Colonic mucosa (tissue), 4 donors: Measurements from ENCODE around the gene MALAT1. TPM values are rescaled to one million over a fixed set of nuclear protein-coding genes. Genes with fewer than 3 reads are reported as not detected.
A peak's percentile ranks its signal among the peaks of the same experiment; 100 is the strongest.
"Not testable (repeated sequence)": the region's sequence is repeated elsewhere in the genome, so short reads cannot be mapped to it uniquely, and the experiment has no call there.

Source experiments
- DNase-seq: peaks from one replicate; pipeline ENCODE4 v3.0.0-alpha.2; 2020
- H3K27ac ChIP-seq: fragments of 200-600 bp; one replicate; pipeline ENCODE4 v1.8.0; 2021
- H3K27me3 ChIP-seq: fragments of 200-600 bp; one replicate; pipeline ENCODE4 v1.8.0; 2021
- H3K36me3 ChIP-seq: fragments of 200-600 bp; one replicate; pipeline ENCODE4 v1.8.0; 2021
- H3K4me1 ChIP-seq: fragments of 200-600 bp; one replicate; pipeline ENCODE4 v1.8.0; 2021; ENCODE audit warnings: mild to moderate bottlenecking
- H3K4me3 ChIP-seq: fragments of 200-600 bp; one replicate; pipeline ENCODE4 v1.8.0; 2021
- H3K9ac ChIP-seq, 2 donors: one replicate each; pipeline ENCODE4 v1.7.0; 2013; ENCODE audit warnings: control low read depth in 2 of 2, low read depth in 2 of 2, low read length in 2 of 2
- H3K9me3 ChIP-seq: fragments of 200-600 bp; one replicate; pipeline ENCODE4 v1.8.0; 2021
- CTCF ChIP-seq: fragments of 200-600 bp; IDR thresholded peaks from one replicate; pipeline ENCODE4 v1.8.0; 2022; ENCODE audit warnings: antibody characterized with exemption, mild to moderate bottlenecking
- intact Hi-C: fragments of 100-400 bp; cut with DNase I; formaldehyde crosslinking; loops from one replicate; pipeline ENCODE4 v1.14.1; 2022
- total RNA-seq, 2 donors: library from RNA; stranded (reverse); fragmentation: NEBNext Ultra II Directional in 1 of 2; extraction: Animal tissue kit (Norgen Biotek cat#: 25700) in 1 of 2; gene quantifications; one replicate each; pipeline ENCODE4 v1.2.1, GENCODE V29; 2021
- donor health status: healthy.
- donor health status: DM: no; HTN: no; CAD: no.
- donor health status: DM: no; HTN: no; CAD: no.

The MALAT1 gene
- total RNA-seq, 2 donors from 2014 or later, result 4,716 to 6,071 TPM

GRCh38 chr11:65516135-65516968, 17.5 kb downstream of the MALAT1 start:
- H3K4me3 ChIP-seq, result no peak overlapping the region
- H3K9me3 ChIP-seq, result no peaks in the 10 kb centered on the region
- intact Hi-C loops, result loop anchor here (10.0 kb wide), 1 partner anchor 232 kb away; no protein-coding TSS in a partner anchor
- no peak for TF ChIP-seq CTCF
- no peaks in the 10 kb centered on the region for H3K4me1 ChIP-seq
- H3K27me3 ChIP-seq, result no peaks in the 10 kb centered on the region
- no peak overlapping the region for H3K27ac ChIP-seq
- no peaks in the 10 kb centered on the region for H3K36me3 ChIP-seq
- no peak overlapping the region for H3K9ac ChIP-seq
- no peak for DNase-seq

GRCh38 chr11:65518941-65519549, 20.2 kb downstream of the MALAT1 start:
- intact Hi-C loops, result loop anchor here (10.0 kb wide), 1 partner anchor 234 kb away; no protein-coding TSS in a partner anchor
- not testable (repeated sequence) for H3K9ac ChIP-seq, H3K4me3 ChIP-seq

GRCh38 chr11:65521777-65522521, 23.1 kb downstream of the MALAT1 start:
- H3K4me1 ChIP-seq, result peaks cover 13% of the 10 kb centered on the region
- H3K27me3 ChIP-seq, H3K9ac ChIP-seq, H3K4me3 ChIP-seq, DNase-seq, H3K36me3 ChIP-seq, H3K27ac ChIP-seq, H3K9me3 ChIP-seq, intact Hi-C loops: not testable (repeated sequence)

More at GRCh38 chr11:65518941-65519549, 20.2 kb downstream of the MALAT1 start:
- not testable (repeated sequence) for H3K27ac ChIP-seq, H3K4me1 ChIP-seq, H3K27me3 ChIP-seq, H3K36me3 ChIP-seq, H3K9me3 ChIP-seq, DNase-seq

GRCh38 chr11:65522718-65523630, 24.1 kb downstream of the MALAT1 start:
- H3K9ac ChIP-seq, DNase-seq, H3K9me3 ChIP-seq, H3K36me3 ChIP-seq, intact Hi-C loops, H3K27me3 ChIP-seq, H3K27ac ChIP-seq: not testable (repeated sequence)
- Histone ChIP-seq H3K4me3 (peak overlapping the region; percentile 7), H3K4me1 (peaks cover 13% of the 10 kb centered on the region)

GRCh38 chr11:65523631-65523968, 24.8 kb downstream of the MALAT1 start:
- DNase-seq, H3K36me3 ChIP-seq, H3K27me3 ChIP-seq, H3K9me3 ChIP-seq, intact Hi-C loops: not testable (repeated sequence)
- Histone ChIP-seq H3K4me1 (peaks cover 13% of the 10 kb centered on the region), H3K9ac (peak overlapping the region in 1 of 2 donors; percentile 68), H3K4me3 (peak overlapping the region; percentile 7), H3K27ac (peak overlapping the region; percentile 55)

- Histone ChIP-seq H3K9ac (peak overlapping the region; percentile 36 to 68), H3K4me3 (no peak overlapping the region)
These were observed 25.3 kb downstream of the MALAT1 start for GRCh38 chr11:65524014-65524740.

More at GRCh38 chr11:65524014-65524740, 25.3 kb downstream of the MALAT1 start:
- TF ChIP-seq CTCF, result no peak
- H3K9me3 ChIP-seq, result no peaks in the 10 kb centered on the region
- no peaks in the 10 kb centered on the region for H3K27me3 ChIP-seq
- H3K27ac ChIP-seq, result peak overlapping the region; percentile 55
- intact Hi-C loops, result no loop called here
- peaks cover 13% of the 10 kb centered on the region for H3K4me1 ChIP-seq
- DNase-seq, result peak; percentile 52
- H3K36me3 ChIP-seq, result no peaks in the 10 kb centered on the region
